Activated CD4-positive, alpha-beta T cell treated with anti-CD3 and anti-CD28 coated beads for 36 hours (primary cell): ENCODE data around the gene MYCBP. TPM values are rescaled to one million over a fixed set of nuclear protein-coding genes. Genes with fewer than 3 reads are reported as not detected.

ENCODE experiments used
- total RNA-seq, 2 experiments: library from RNA; stranded (reverse); gene quantifications; one replicate each; pipeline ENCODE4 v1.2.3, GENCODE V29; 2021

The MYCBP gene
- total RNA-seq, 2 experiments from 2014 or later, result 44.4 to 46.8 TPM

Other genes starting within 250 kb of the MYCBP start
- 10 to 100 TPM; 15.8 to 19.0 TPM for gene RRAGC, start 13.6 kb downstream of the MYCBP start, total RNA-seq
- gene GJA9, start 8.2 kb upstream of the MYCBP start, total RNA-seq, result not detected
- not detected for gene RHBDL2, start 68.5 kb upstream of the MYCBP start, total RNA-seq
- 10 to 100 TPM; 65.7 to 86.0 TPM for gene AKIRIN1, start 117.9 kb upstream of the MYCBP start, total RNA-seq
- 100 to 1,000 TPM; 150 to 220 TPM for gene NDUFS5, start 153.0 kb upstream of the MYCBP start, total RNA-seq